Measurements from ENCODE around the gene GHRHR.

The GHRHR gene

GRCh38 chr7:30976381-30976780, 12.6 kb downstream of the GHRHR start:
- Histone ChIP-seq H3K14ac (ENCODE audit: low read length) (no peak overlapping the region), H2BK120ac (ENCODE audit: low read depth, low read length) (no peak overlapping the region), H3K4me1 (ENCODE audit: control insufficient read depth in 2 of 2, insufficient read depth in 1 of 2, low read depth in 1 of 2, low read length in 2 of 2) (peaks cover 0 to 9% of the 10 kb centered on the region in 2 donors), H3K23ac (ENCODE audit: low read depth, low read length, poor library complexity) (no peak overlapping the region), H2AK5ac (ENCODE audit: low read depth, low read length) (no peak overlapping the region), H2BK15ac (ENCODE audit: low read length) (no peak overlapping the region), H3K27me3 (ENCODE audit: control insufficient read depth in 3 of 3, insufficient read depth in 3 of 3, low read depth in 1 of 3, low read length in 3 of 3) (no peaks in the 10 kb centered on the region), H3K18ac (ENCODE audit: low read length) (no peak overlapping the region), H3K4me3 (ENCODE audit: low read length in 2 of 2) (no peak overlapping the region), H2AFZ (ENCODE audit: low read length) (no peak overlapping the region), H3K79me1 (ENCODE audit: low read depth, low read length) (no peaks in the 10 kb centered on the region), H4K91ac (ENCODE audit: low read depth, low read length, poor library complexity) (no peak overlapping the region), H4K8ac (ENCODE audit: low read depth, low read length) (no peak overlapping the region), H3K27ac (replicated peaks; ENCODE audit: low read length) (no peak overlapping the region), H3K9ac (ENCODE audit: low read depth, low read length, poor library complexity) (no peak overlapping the region), H3K4ac (ENCODE audit: low read length) (no peak overlapping the region), H3K36me3 (replicated peaks in 1 of 2; ENCODE audit: control insufficient read depth in 2 of 2, insufficient read depth in 2 of 2, low read length in 2 of 2) (no peaks in the 10 kb centered on the region), H3K4me2 (ENCODE audit: insufficient read depth, low read length, poor library complexity, severe bottlenecking) (no peak overlapping the region), H2BK5ac (ENCODE audit: low read length) (no peak overlapping the region), H3K9me3 (replicated peaks in 1 of 2; ENCODE audit: control insufficient read depth in 2 of 2, insufficient read depth in 1 of 2, low read depth in 1 of 2, low read length in 2 of 2) (no peaks in the 10 kb centered on the region), H2BK12ac (ENCODE audit: low read length) (no peak overlapping the region)
- no peak for DNase-seq (ENCODE audit: low spot score)
- no CpG with 5 or more reads among the region's 5 CpGs for WGBS, 2 donors (ENCODE audit: extremely low coverage in 2 of 2, insufficient read length in 2 of 2, insufficient replicate concordance in 1 of 2)

DNA sequence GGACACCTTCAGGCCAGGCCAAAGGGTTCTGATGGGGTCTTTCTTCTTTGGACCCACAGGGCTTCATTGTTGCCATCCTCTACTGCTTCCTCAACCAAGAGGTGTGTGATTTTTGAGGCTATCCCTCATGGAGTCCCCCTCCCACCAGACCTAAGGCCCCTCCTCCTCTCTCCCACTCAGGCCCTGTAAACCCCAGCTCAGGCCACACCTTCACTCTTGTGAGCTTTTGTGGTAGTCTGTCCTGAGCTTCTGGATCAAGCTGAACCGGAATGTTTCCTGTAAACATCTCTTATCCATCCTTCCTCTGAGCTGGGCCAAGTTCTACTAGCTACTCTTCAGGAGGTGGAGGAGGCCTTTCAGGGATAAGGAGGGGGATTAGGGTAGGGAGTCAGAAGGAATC, 13.5 kb downstream of the GHRHR start:
- no peaks in the 10 kb centered on the region for H3K27me3 ChIP-seq (ENCODE audit: control insufficient read depth in 3 of 3, insufficient read depth in 3 of 3, low read depth in 1 of 3, low read length in 3 of 3)

GRCh38 chr7:30977896-30978564, 14.3 kb downstream of the GHRHR start:
- Histone ChIP-seq H3K79me1 (ENCODE audit: low read depth, low read length) (no peaks in the 10 kb centered on the region), H3K4me3 (ENCODE audit: low read length in 2 of 2) (peak overlapping the region in 1 of 2 donors; percentile 7), H3K9me3 (replicated peaks in 1 of 2; ENCODE audit: control insufficient read depth in 2 of 2, insufficient read depth in 1 of 2, low read depth in 1 of 2, low read length in 2 of 2) (no peaks in the 10 kb centered on the region), H2BK120ac (ENCODE audit: low read depth, low read length) (no peak overlapping the region), H4K8ac (ENCODE audit: low read depth, low read length) (no peak overlapping the region), H3K36me3 (replicated peaks in 1 of 2; ENCODE audit: control insufficient read depth in 2 of 2, insufficient read depth in 2 of 2, low read length in 2 of 2) (no peaks in the 10 kb centered on the region), H3K18ac (ENCODE audit: low read length) (no peak overlapping the region), H2BK15ac (ENCODE audit: low read length) (no peak overlapping the region), H3K23ac (ENCODE audit: low read depth, low read length, poor library complexity) (no peak overlapping the region), H3K27ac (replicated peaks; ENCODE audit: low read length) (no peak overlapping the region), H4K91ac (ENCODE audit: low read depth, low read length, poor library complexity) (no peak overlapping the region), H2BK5ac (ENCODE audit: low read length) (no peak overlapping the region), H2AK5ac (ENCODE audit: low read depth, low read length) (peak overlapping the region; percentile 33), H3K14ac (ENCODE audit: low read length) (no peak overlapping the region), H3K9ac (ENCODE audit: low read depth, low read length, poor library complexity) (no peak overlapping the region), H2BK12ac (ENCODE audit: low read length) (no peak overlapping the region), H3K4ac (ENCODE audit: low read length) (no peak overlapping the region), H3K4me2 (ENCODE audit: insufficient read depth, low read length, poor library complexity, severe bottlenecking) (no peak overlapping the region), H2AFZ (ENCODE audit: low read length) (no peak overlapping the region), H3K27me3 (ENCODE audit: control insufficient read depth in 3 of 3, insufficient read depth in 3 of 3, low read depth in 1 of 3, low read length in 3 of 3) (no peaks in the 10 kb centered on the region), H3K4me1 (ENCODE audit: control insufficient read depth in 2 of 2, insufficient read depth in 1 of 2, low read depth in 1 of 2, low read length in 2 of 2) (peaks cover 0 to 9% of the 10 kb centered on the region in 2 donors)
- no CpG with 5 or more reads among the region's 9 CpGs for WGBS, 2 donors (ENCODE audit: extremely low coverage in 2 of 2, insufficient read length in 2 of 2, insufficient replicate concordance in 1 of 2)
- no peak for DNase-seq (ENCODE audit: low spot score)

More for the DNA sequence above, 13.5 kb downstream of the GHRHR start:
- no peak overlapping the region for H3K4me2 ChIP-seq (ENCODE audit: insufficient read depth, low read length, poor library complexity, severe bottlenecking)
- no peak overlapping the region for H4K8ac ChIP-seq (ENCODE audit: low read depth, low read length)
- no peak overlapping the region for H3K4ac ChIP-seq (ENCODE audit: low read length)
- H2BK5ac ChIP-seq (ENCODE audit: low read length) = no peak overlapping the region
- H3K23ac ChIP-seq (ENCODE audit: low read depth, low read length, poor library complexity) = no peak overlapping the region
- H3K9ac ChIP-seq (ENCODE audit: low read depth, low read length, poor library complexity) = no peak overlapping the region
- no peak overlapping the region for H4K91ac ChIP-seq (ENCODE audit: low read depth, low read length, poor library complexity)
- H3K79me1 ChIP-seq (ENCODE audit: low read depth, low read length) = no peaks in the 10 kb centered on the region
- no peak overlapping the region for H3K27ac ChIP-seq (replicated peaks; ENCODE audit: low read length)
- H2BK15ac ChIP-seq (ENCODE audit: low read length) = no peak overlapping the region
- H2BK120ac ChIP-seq (ENCODE audit: low read depth, low read length) = no peak overlapping the region
- no peak overlapping the region for H3K4me3 ChIP-seq (ENCODE audit: low read length in 2 of 2)
- no peak overlapping the region for H2BK12ac ChIP-seq (ENCODE audit: low read length)
- H2AK5ac ChIP-seq (ENCODE audit: low read depth, low read length) = no peak overlapping the region
- H2AFZ ChIP-seq (ENCODE audit: low read length) = no peak overlapping the region
- H3K14ac ChIP-seq (ENCODE audit: low read length) = no peak overlapping the region
- H3K18ac ChIP-seq (ENCODE audit: low read length) = no peak overlapping the region
- H3K36me3 ChIP-seq (replicated peaks in 1 of 2; ENCODE audit: control insufficient read depth in 2 of 2, insufficient read depth in 2 of 2, low read length in 2 of 2) = no peaks in the 10 kb centered on the region
- H3K9me3 ChIP-seq (replicated peaks in 1 of 2; ENCODE audit: control insufficient read depth in 2 of 2, insufficient read depth in 1 of 2, low read depth in 1 of 2, low read length in 2 of 2) = no peaks in the 10 kb centered on the region
- peaks cover 0 to 9% of the 10 kb centered on the region in 2 donors for H3K4me1 ChIP-seq (ENCODE audit: control insufficient read depth in 2 of 2, insufficient read depth in 1 of 2, low read depth in 1 of 2, low read length in 2 of 2)
- WGBS, 2 donors (ENCODE audit: extremely low coverage in 2 of 2, insufficient read length in 2 of 2, insufficient replicate concordance in 1 of 2) = no CpG with 5 or more reads among the region's 1 CpG
- no peak for DNase-seq (ENCODE audit: low spot score)

- no peaks in the 10 kb centered on the region for H3K79me1 ChIP-seq (ENCODE audit: low read depth, low read length)
- no peak overlapping the region for H3K9ac ChIP-seq (ENCODE audit: low read depth, low read length, poor library complexity)
- H3K27me3 ChIP-seq (ENCODE audit: control insufficient read depth in 3 of 3, insufficient read depth in 3 of 3, low read depth in 1 of 3, low read length in 3 of 3) = peaks cover 0 to 1% (median 0%) of the 10 kb centered on the region in 3 experiments
- H2BK15ac ChIP-seq (ENCODE audit: low read length) = no peak overlapping the region
- no CpG with 5 or more reads among the region's 11 CpGs for whole genome bisulfite sequencing, 2 donors (ENCODE audit: extremely low coverage in 2 of 2, insufficient read length in 2 of 2, insufficient replicate concordance in 1 of 2)
- no peak overlapping the region for H3K23ac ChIP-seq (ENCODE audit: low read depth, low read length, poor library complexity)
- no peak overlapping the region for H3K4ac ChIP-seq (ENCODE audit: low read length)
- peaks cover 0 to 11% of the 10 kb centered on the region in 2 donors for H3K4me1 ChIP-seq (ENCODE audit: control insufficient read depth in 2 of 2, insufficient read depth in 1 of 2, low read depth in 1 of 2, low read length in 2 of 2)
- no peak overlapping the region for H2AFZ ChIP-seq (ENCODE audit: low read length)
- no peaks in the 10 kb centered on the region for H3K36me3 ChIP-seq (replicated peaks in 1 of 2; ENCODE audit: control insufficient read depth in 2 of 2, insufficient read depth in 2 of 2, low read length in 2 of 2)
- H3K14ac ChIP-seq (ENCODE audit: low read length) = no peak overlapping the region
- no peak overlapping the region for H3K4me2 ChIP-seq (ENCODE audit: insufficient read depth, low read length, poor library complexity, severe bottlenecking)
- H3K9me3 ChIP-seq (replicated peaks in 1 of 2; ENCODE audit: control insufficient read depth in 2 of 2, insufficient read depth in 1 of 2, low read depth in 1 of 2, low read length in 2 of 2) = no peaks in the 10 kb centered on the region
- H2BK120ac ChIP-seq (ENCODE audit: low read depth, low read length) = no peak overlapping the region
- H2BK5ac ChIP-seq (ENCODE audit: low read length) = no peak overlapping the region
- H4K91ac ChIP-seq (ENCODE audit: low read depth, low read length, poor library complexity) = no peak overlapping the region
- no peak overlapping the region for H3K4me3 ChIP-seq (ENCODE audit: low read length in 2 of 2)
- no peak overlapping the region for H3K27ac ChIP-seq (replicated peaks; ENCODE audit: low read length)
- H2BK12ac ChIP-seq (ENCODE audit: low read length) = no peak overlapping the region
- DNase-seq (ENCODE audit: low spot score) = no peak
- no peak overlapping the region for H3K18ac ChIP-seq (ENCODE audit: low read length)
- no peak overlapping the region for H4K8ac ChIP-seq (ENCODE audit: low read depth, low read length)
- H2AK5ac ChIP-seq (ENCODE audit: low read depth, low read length) = no peak overlapping the region
Observed at GRCh38 chr7:30979027-30979426, 15.3 kb downstream of the GHRHR start.

Measured in neuronal stem cell (in vitro differentiated cells).